ENCODE data around the gene USP32.

Gene USP32

GRCh38 chr17:60148373-60148772, 243.6 kb downstream of the USP32 start:
- no peak for TF ChIP-seq CTCF (IDR thresholded peaks at IDR 0.05; ENCODE audit: control extremely low read depth, extremely low read depth, low read depth, missing control alignments)
- CTCF ChIA-PET = no interaction called here
- no peak for DNase-seq (ENCODE audit: extremely low spot score)
- POLR2A ChIA-PET = no interaction called here

- ChIA-PET CTCF (no interaction called here), POLR2A (no interaction called here)
- DNase-seq (ENCODE audit: extremely low spot score) = no peak
- TF ChIP-seq CTCF (IDR thresholded peaks at IDR 0.05; ENCODE audit: control extremely low read depth, extremely low read depth, low read depth, missing control alignments) = no peak
These were observed 244.2 kb downstream of the USP32 start for GRCh38 chr17:60147553-60148223.

DNA sequence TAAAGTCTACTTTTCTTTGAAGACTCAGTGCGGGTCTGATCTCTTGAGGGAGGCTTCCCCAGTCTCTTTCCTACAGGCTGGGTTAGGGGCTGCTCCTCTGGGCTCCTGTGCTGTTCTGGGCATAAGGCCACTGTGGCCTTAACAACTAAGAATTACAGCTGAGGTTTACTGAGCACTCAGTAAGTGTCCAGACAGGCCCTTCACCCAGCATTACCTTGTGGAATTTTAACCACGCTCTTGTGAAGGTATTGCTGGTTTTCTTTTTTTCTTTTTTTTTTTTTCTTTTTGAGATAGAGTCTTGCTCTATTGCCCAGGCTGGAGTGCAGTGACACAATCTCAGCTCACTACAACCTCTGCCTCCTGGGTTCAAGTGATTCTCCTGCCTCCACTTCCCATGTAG, 245.7 kb downstream of the USP32 start:
- POLR2A ChIA-PET = no interaction called here
- CTCF ChIA-PET = no interaction called here
- DNase-seq (ENCODE audit: extremely low spot score) = no peak
- no peak for TF ChIP-seq CTCF (IDR thresholded peaks at IDR 0.05; ENCODE audit: control extremely low read depth, extremely low read depth, low read depth, missing control alignments)

GRCh38 chr17:60145006-60145935, 246.7 kb downstream of the USP32 start:
- ChIA-PET CTCF (interaction anchor here (1.6 kb wide), 1 partner anchor 25 kb away, joined by 4 read pairs; no protein-coding TSS in a partner anchor), POLR2A (no interaction called here)
- DNase-seq (ENCODE audit: extremely low spot score) = no peak
- no peak for TF ChIP-seq CTCF (IDR thresholded peaks at IDR 0.05; ENCODE audit: control extremely low read depth, extremely low read depth, low read depth, missing control alignments)

GRCh38 chr17:60142872-60143499, 248.9 kb downstream of the USP32 start:
- peak; percentile 74 for DNase-seq (ENCODE audit: extremely low spot score)
- peak; percentile 83 for TF ChIP-seq CTCF (IDR thresholded peaks at IDR 0.05; ENCODE audit: control extremely low read depth, extremely low read depth, low read depth, missing control alignments)
- POLR2A ChIA-PET = no interaction called here
- CTCF ChIA-PET = interaction anchor here (0.6 to 4.5 kb wide), 16 partner anchors 8 to 495 kb away, joined by 3 to 27 read pairs (median 4); no protein-coding TSS in a partner anchor
